ENCODE measurements around the gene LRP4. TPM values are rescaled to one million over a fixed set of nuclear protein-coding genes. Genes with fewer than 3 reads are reported as not detected.

Gene LRP4
- total RNA-seq, 1 experiment from 2014 or later: 11.6 TPM

- Histone ChIP-seq H2BK5ac (ENCODE audit: insufficient read length, low read length) (no peak overlapping the region), H3K4me2 (ENCODE audit: insufficient read depth, insufficient read length, low read length) (no peak overlapping the region), H3K4ac (ENCODE audit: low read depth, low read length) (no peak overlapping the region), H2BK15ac (ENCODE audit: low read depth, low read length) (no peak overlapping the region), H3K79me2 (ENCODE audit: insufficient read depth, low read length) (no peaks in the 10 kb centered on the region), H3K9me3 (ENCODE audit: control insufficient read depth, low read depth, low read length) (no peaks in the 10 kb centered on the region), H3K27ac (ENCODE audit: insufficient read length, low read depth, low read length) (no peak overlapping the region), H3K4me1 (ENCODE audit: insufficient read depth, low read length) (no peaks in the 10 kb centered on the region), H3K56ac (ENCODE audit: insufficient read length, low read depth, low read length) (no peak overlapping the region), H2AK5ac (ENCODE audit: insufficient read length, low read length) (no peak overlapping the region), H2BK120ac (ENCODE audit: low read depth, low read length, poor library complexity, severe bottlenecking) (no peak overlapping the region), H3K23ac (ENCODE audit: insufficient read length, low read depth, low read length) (no peak overlapping the region), H3T11ph (ENCODE audit: low read length) (no peak overlapping the region), H4K8ac (replicated peaks; ENCODE audit: insufficient read length, low read depth, low read length) (no peak overlapping the region), H2BK20ac (ENCODE audit: low read depth, low read length, poor library complexity, severe bottlenecking) (no peak overlapping the region), H3K23me2 (ENCODE audit: insufficient read length, low read depth, low read length, poor library complexity, severe bottlenecking) (no peaks in the 10 kb centered on the region), H3K9ac (ENCODE audit: extremely low read depth, insufficient read length, low read length) (no peak overlapping the region), H4K5ac (ENCODE audit: insufficient read length, low read depth, low read length) (no peak overlapping the region), H4K91ac (ENCODE audit: insufficient read length, low read depth, low read length) (no peak overlapping the region), H3K18ac (ENCODE audit: insufficient read length, low read depth, low read length) (no peak overlapping the region), H3K14ac (ENCODE audit: insufficient read depth, low read length) (no peak overlapping the region), H3K27me3 (ENCODE audit: insufficient read depth, low read length) (no peaks in the 10 kb centered on the region), H4K20me1 (ENCODE audit: control insufficient read depth, insufficient read depth, insufficient read length) (no peaks in the 10 kb centered on the region), H3K79me1 (ENCODE audit: insufficient read depth, low read depth, low read length, poor library complexity, severe bottlenecking) (no peaks in the 10 kb centered on the region), H2AFZ (ENCODE audit: low read length) (no peak overlapping the region), H2BK12ac (ENCODE audit: insufficient read length, low read depth, low read length) (no peak overlapping the region)
- H3K27ac Mint-ChIP-seq: no peak overlapping the region
- DNase-seq: no peak
- no peak for TF ChIP-seq CTCF (conservative IDR thresholded peaks at IDR 0.05)
- H3K9me3 Mint-ChIP-seq: no peaks in the 10 kb centered on the region
- H3K27me3 Mint-ChIP-seq (ENCODE audit: low read depth): no peaks in the 10 kb centered on the region
- WGBS (ENCODE audit: extremely low coverage, insufficient read length, low lambda C conversion rate): no CpG with 5 or more reads among the region's 4 CpGs
- H3K4me3 Mint-ChIP-seq: no peak overlapping the region
- peaks cover 31 to 49% (median 45%) of the 10 kb centered on the region in 3 experiments for H3K36me3 Mint-ChIP-seq (ENCODE audit: insufficient read depth in 1 of 3, low read depth in 3 of 3)
- H3K4me1 Mint-ChIP-seq: no peaks in the 10 kb centered on the region
These were observed 58.1 kb downstream of the LRP4 start for GRCh38 chr11:46860218-46860617.
